Measurements from ENCODE around the gene NUCB1.

- TF ChIP-seq CTCF (IDR thresholded peaks at IDR 0.05) (no peak), POLR2A (IDR thresholded peaks at IDR 0.05) (no peak)
Measured at GRCh38 chr19:48905664-48906063, 5.6 kb downstream of the NUCB1 start.

All from uterus (tissue), 2 donors.